ENCODE measurements around the gene MACF1. TPM values are rescaled to one million over a fixed set of nuclear protein-coding genes. Genes with fewer than 3 reads are reported as not detected.
"Not testable (repeated sequence)": the region's sequence is repeated elsewhere in the genome, so short reads cannot be mapped to it uniquely, and the experiment has no call there.

MACF1 gene
- total RNA-seq, 1 experiment from 2014 or later, result 103 TPM

- TF ChIP-seq CTCF (conservative IDR thresholded peaks at IDR 0.05; ENCODE audit: low read depth, low read length) (no peak), EZH2 (IDR thresholded peaks at IDR 0.05; ENCODE audit: low read length, unreplicated experiment) (no peak), EZH2phosphoT487 (IDR thresholded peaks at IDR 0.05; ENCODE audit: borderline replicate concordance, low read length) (no peak)
- H3K4me3 ChIP-seq (ENCODE audit: low read length), result no peak overlapping the region
- no peaks in the 10 kb centered on the region for H3K27me3 ChIP-seq (ENCODE audit: low read length)
- POLR2A ChIA-PET (ENCODE audit: unreplicated experiment), result no interaction called here
- intact Hi-C loops (cut with micrococcal nuclease), result no loop called here
- no peak overlapping the region for H3K9ac ChIP-seq (ENCODE audit: low read length)
- no peaks in the 10 kb centered on the region for H3F3A ChIP-seq (ENCODE audit: low read length, unreplicated experiment)
- ATAC-seq (no peak), DNase-seq (no peak)
- H3K9me3 ChIP-seq (ENCODE audit: low read length), result no peaks in the 10 kb centered on the region
- H3K4me2 ChIP-seq (ENCODE audit: low read length), result no peak overlapping the region
- H3K9me2 ChIP-seq (replicated peaks; ENCODE audit: low read length), result no peaks in the 10 kb centered on the region
- no peak overlapping the region for H2AFZ ChIP-seq (ENCODE audit: low read length)
- no peak overlapping the region for H3K27ac ChIP-seq (ENCODE audit: low read length)
- H3K79me2 ChIP-seq (ENCODE audit: low read length), result no peaks in the 10 kb centered on the region
- CTCF ChIA-PET, result no interaction called here
- H3K36me3 ChIP-seq (ENCODE audit: low read depth, low read length), result peaks cover 51% of the 10 kb centered on the region
- H3K4me1 ChIP-seq (ENCODE audit: insufficient read depth, low read length), result no peaks in the 10 kb centered on the region
- H4K20me1 ChIP-seq (ENCODE audit: low read length), result no peaks in the 10 kb centered on the region
- no TSS peak for BruUV-seq (replicated peaks)
Observed at GRCh38 chr1:39466413-39467107, 262.1 kb downstream of the MACF1 start.

GRCh38 chr1:39467108-39467720, 262.7 kb downstream of the MACF1 start:
- CTCF ChIA-PET; BruUV-seq (replicated peaks): not testable (repeated sequence)

GRCh38 chr1:39469150-39469549, 264.7 kb downstream of the MACF1 start:
- H2AFZ ChIP-seq (ENCODE audit: low read length), result no peak overlapping the region
- no peak overlapping the region for H3K4me2 ChIP-seq (ENCODE audit: low read length)
- no TSS peak for BruUV-seq (replicated peaks)
- H3F3A ChIP-seq (ENCODE audit: low read length, unreplicated experiment), result no peaks in the 10 kb centered on the region
- H3K4me3 ChIP-seq (ENCODE audit: low read length), result no peak overlapping the region
- ChIA-PET CTCF (no interaction called here), POLR2A (ENCODE audit: unreplicated experiment) (no interaction called here)
- H3K9me3 ChIP-seq (ENCODE audit: low read length), result no peaks in the 10 kb centered on the region
- DNase-seq (no peak), ATAC-seq (no peak)
- H3K9me2 ChIP-seq (replicated peaks; ENCODE audit: low read length), result no peaks in the 10 kb centered on the region
- H3K36me3 ChIP-seq (ENCODE audit: low read depth, low read length), result peaks cover 38% of the 10 kb centered on the region
- TF ChIP-seq EZH2 (IDR thresholded peaks at IDR 0.05; ENCODE audit: low read length, unreplicated experiment) (no peak), CTCF (conservative IDR thresholded peaks at IDR 0.05; ENCODE audit: low read depth, low read length) (no peak), EZH2phosphoT487 (IDR thresholded peaks at IDR 0.05; ENCODE audit: borderline replicate concordance, low read length) (no peak)
- no peaks in the 10 kb centered on the region for H3K4me1 ChIP-seq (ENCODE audit: insufficient read depth, low read length)
- intact Hi-C loops (cut with micrococcal nuclease), result no loop called here
- H4K20me1 ChIP-seq (ENCODE audit: low read length), result no peaks in the 10 kb centered on the region
- H3K9ac ChIP-seq (ENCODE audit: low read length), result no peak overlapping the region
- no peaks in the 10 kb centered on the region for H3K27me3 ChIP-seq (ENCODE audit: low read length)
- no peaks in the 10 kb centered on the region for H3K79me2 ChIP-seq (ENCODE audit: low read length)
- no peak overlapping the region for H3K27ac ChIP-seq (ENCODE audit: low read length)

More at GRCh38 chr1:39467108-39467720, 262.7 kb downstream of the MACF1 start:
- H4K20me1 ChIP-seq (ENCODE audit: low read length); H2AFZ ChIP-seq (ENCODE audit: low read length); POLR2A ChIA-PET (ENCODE audit: unreplicated experiment); H3K9me3 ChIP-seq (ENCODE audit: low read length); H3K27ac ChIP-seq (ENCODE audit: low read length); DNase-seq; H3K9ac ChIP-seq (ENCODE audit: low read length); H3K4me2 ChIP-seq (ENCODE audit: low read length); H3F3A ChIP-seq (ENCODE audit: low read length, unreplicated experiment); H3K4me1 ChIP-seq (ENCODE audit: insufficient read depth, low read length); H3K79me2 ChIP-seq (ENCODE audit: low read length); H3K9me2 ChIP-seq (replicated peaks; ENCODE audit: low read length); H3K4me3 ChIP-seq (ENCODE audit: low read length); H3K27me3 ChIP-seq (ENCODE audit: low read length); intact Hi-C loops (cut with micrococcal nuclease); ATAC-seq: not testable (repeated sequence)
- H3K36me3 ChIP-seq (ENCODE audit: low read depth, low read length), result peaks cover 49% of the 10 kb centered on the region

Data from PC-3 (cell line).